ENCODE data around the gene HHLA2. TPM values are rescaled to one million over a fixed set of nuclear protein-coding genes. Genes with fewer than 3 reads are reported as not detected.

The HHLA2 gene
- total and polyA plus RNA-seq, 2 experiments from 2014 or later, result not detected

- Mint-ChIP-seq H3K27me3 (ENCODE audit: insufficient read depth, low read depth, poor library complexity) (no peaks in the 10 kb centered on the region), H3K36me3 (ENCODE audit: low read depth) (no peaks in the 10 kb centered on the region)
- no peak for ATAC-seq
Observed at GRCh38 chr3:108315767-108316301, 19.5 kb downstream of the HHLA2 start.

More at GRCh38 chr3:108315767-108316301, 19.5 kb downstream of the HHLA2 start:
- no peaks in the 10 kb centered on the region for H3K79me2 ChIP-seq (replicated peaks; ENCODE audit: insufficient read depth)
- H3K9me2 ChIP-seq (ENCODE audit: insufficient read depth), result no peaks in the 10 kb centered on the region
- H3K27me3 ChIP-seq (ENCODE audit: insufficient read depth), result no peaks in the 10 kb centered on the region
- no peak overlapping the region for H3K4me3 Mint-ChIP-seq
- H3K27ac Mint-ChIP-seq, result no peak overlapping the region
- H3K4me1 ChIP-seq (ENCODE audit: insufficient read depth), result no peaks in the 10 kb centered on the region
- no peak overlapping the region for H3K4me3 ChIP-seq
- no peak overlapping the region; the same call in 1 of the 2 replicates for H2AFZ ChIP-seq
- H3K27ac ChIP-seq (ENCODE audit: low read depth), result no peak overlapping the region
- no peaks in the 10 kb centered on the region for H3K36me3 ChIP-seq (ENCODE audit: insufficient read depth)
- no peaks in the 10 kb centered on the region for H4K20me1 ChIP-seq (replicated peaks; ENCODE audit: insufficient read depth)
- H3K4me1 Mint-ChIP-seq, result peaks cover 5% of the 10 kb centered on the region
- no peaks in the 10 kb centered on the region for H3K9me3 Mint-ChIP-seq
- no peaks in the 10 kb centered on the region for H3F3A ChIP-seq (replicated peaks; ENCODE audit: low read depth)
- no peak for DNase-seq (ENCODE audit: low spot score)
- no peak for TF ChIP-seq STAT1 (IDR thresholded peaks at IDR 0.05; ENCODE audit: unreplicated experiment)
- TF ChIP-seq, protein P1, sequence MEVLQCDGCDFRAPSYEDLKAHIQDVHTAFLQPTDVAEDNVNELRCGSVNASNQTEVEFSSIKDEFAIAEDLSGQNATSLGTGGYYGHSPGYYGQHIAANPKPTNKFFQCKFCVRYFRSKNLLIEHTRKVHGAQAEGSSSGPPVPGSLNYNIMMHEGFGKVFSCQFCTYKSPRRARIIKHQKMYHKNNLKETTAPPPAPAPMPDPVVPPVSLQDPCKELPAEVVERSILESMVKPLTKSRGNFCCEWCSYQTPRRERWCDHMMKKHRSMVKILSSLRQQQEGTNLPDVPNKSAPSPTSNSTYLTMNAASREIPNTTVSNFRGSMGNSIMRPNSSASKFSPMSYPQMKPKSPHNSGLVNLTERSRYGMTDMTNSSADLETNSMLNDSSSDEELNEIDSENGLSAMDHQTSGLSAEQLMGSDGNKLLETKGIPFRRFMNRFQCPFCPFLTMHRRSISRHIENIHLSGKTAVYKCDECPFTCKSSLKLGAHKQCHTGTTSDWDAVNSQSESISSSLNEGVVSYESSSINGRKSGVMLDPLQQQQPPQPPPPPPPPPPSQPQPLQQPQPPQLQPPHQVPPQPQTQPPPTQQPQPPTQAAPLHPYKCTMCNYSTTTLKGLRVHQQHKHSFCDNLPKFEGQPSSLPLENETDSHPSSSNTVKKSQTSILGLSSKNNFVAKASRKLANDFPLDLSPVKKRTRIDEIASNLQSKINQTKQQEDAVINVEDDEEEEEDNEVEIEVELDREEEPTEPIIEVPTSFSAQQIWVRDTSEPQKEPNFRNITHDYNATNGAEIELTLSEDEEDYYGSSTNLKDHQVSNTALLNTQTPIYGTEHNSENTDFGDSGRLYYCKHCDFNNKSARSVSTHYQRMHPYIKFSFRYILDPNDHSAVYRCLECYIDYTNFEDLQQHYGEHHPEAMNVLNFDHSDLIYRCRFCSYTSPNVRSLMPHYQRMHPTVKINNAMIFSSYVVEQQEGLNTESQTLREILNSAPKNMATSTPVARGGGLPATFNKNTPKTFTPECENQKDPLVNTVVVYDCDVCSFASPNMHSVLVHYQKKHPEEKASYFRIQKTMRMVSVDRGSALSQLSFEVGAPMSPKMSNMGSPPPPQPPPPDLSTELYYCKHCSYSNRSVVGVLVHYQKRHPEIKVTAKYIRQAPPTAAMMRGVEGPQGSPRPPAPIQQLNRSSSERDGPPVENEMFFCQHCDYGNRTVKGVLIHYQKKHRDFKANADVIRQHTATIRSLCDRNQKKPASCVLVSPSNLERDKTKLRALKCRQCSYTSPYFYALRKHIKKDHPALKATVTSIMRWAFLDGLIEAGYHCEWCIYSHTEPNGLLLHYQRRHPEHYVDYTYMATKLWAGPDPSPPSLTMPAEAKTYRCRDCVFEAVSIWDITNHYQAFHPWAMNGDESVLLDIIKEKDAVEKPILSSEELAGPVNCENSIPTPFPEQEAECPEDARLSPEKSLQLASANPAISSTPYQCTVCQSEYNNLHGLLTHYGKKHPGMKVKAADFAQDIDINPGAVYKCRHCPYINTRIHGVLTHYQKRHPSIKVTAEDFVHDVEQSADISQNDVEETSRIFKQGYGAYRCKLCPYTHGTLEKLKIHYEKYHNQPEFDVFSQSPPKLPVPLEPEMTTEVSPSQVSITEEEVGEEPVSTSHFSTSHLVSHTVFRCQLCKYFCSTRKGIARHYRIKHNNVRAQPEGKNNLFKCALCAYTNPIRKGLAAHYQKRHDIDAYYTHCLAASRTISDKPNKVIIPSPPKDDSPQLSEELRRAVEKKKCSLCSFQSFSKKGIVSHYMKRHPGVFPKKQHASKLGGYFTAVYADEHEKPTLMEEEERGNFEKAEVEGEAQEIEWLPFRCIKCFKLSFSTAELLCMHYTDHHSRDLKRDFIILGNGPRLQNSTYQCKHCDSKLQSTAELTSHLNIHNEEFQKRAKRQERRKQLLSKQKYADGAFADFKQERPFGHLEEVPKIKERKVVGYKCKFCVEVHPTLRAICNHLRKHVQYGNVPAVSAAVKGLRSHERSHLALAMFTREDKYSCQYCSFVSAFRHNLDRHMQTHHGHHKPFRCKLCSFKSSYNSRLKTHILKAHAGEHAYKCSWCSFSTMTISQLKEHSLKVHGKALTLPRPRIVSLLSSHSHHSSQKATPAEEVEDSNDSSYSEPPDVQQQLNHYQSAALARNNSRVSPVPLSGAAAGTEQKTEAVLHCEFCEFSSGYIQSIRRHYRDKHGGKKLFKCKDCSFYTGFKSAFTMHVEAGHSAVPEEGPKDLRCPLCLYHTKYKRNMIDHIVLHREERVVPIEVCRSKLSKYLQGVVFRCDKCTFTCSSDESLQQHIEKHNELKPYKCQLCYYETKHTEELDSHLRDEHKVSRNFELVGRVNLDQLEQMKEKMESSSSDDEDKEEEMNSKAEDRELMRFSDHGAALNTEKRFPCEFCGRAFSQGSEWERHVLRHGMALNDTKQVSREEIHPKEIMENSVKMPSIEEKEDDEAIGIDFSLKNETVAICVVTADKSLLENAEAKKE (CRISPR knock-in tag; IDR thresholded peaks at IDR 0.05), result no peak
- no peak for TF ChIP-seq REST (IDR thresholded peaks at IDR 0.05; ENCODE audit: unreplicated experiment)
- TF ChIP-seq EZH2phosphoT487 (IDR thresholded peaks at IDR 0.05; ENCODE audit: unreplicated experiment), result no peak
- TF ChIP-seq JUNB (IDR thresholded peaks at IDR 0.05; ENCODE audit: unreplicated experiment), result no peak
- no peak for TF ChIP-seq ETS1 (IDR thresholded peaks at IDR 0.05)
- no peak overlapping the region for H3K4me2 ChIP-seq

All from GM23338 (cell line).